HepG2 (cell line): ENCODE results near the gene HSPB9.

Experiments
- CTCF ChIP-seq: sonication (generic); formaldehyde crosslinking; IDR thresholded peaks from 2 replicates; pipeline ENCODE4 v1.5.0; 2020; ENCODE audit warnings: mild to moderate bottlenecking, missing genetic modification reagents, moderate library complexity
- FOXK1 ChIP-seq: sonication (generic); formaldehyde crosslinking; IDR thresholded peaks from 2 replicates; pipeline ENCODE4 v1.4.0; 2020; ENCODE audit warnings: low read depth, missing genetic modification reagents, borderline replicate concordance
- HDAC2 ChIP-seq: sonication (generic); formaldehyde crosslinking; IDR thresholded peaks from 2 replicates; pipeline ENCODE4 v1.4.0; 2020; ENCODE audit warnings: missing genetic modification reagents
- SAP130 ChIP-seq: IDR thresholded peaks from 2 replicates; pipeline ENCODE4 v1.6.1; 2016; ENCODE audit warnings: low read depth

DNA sequence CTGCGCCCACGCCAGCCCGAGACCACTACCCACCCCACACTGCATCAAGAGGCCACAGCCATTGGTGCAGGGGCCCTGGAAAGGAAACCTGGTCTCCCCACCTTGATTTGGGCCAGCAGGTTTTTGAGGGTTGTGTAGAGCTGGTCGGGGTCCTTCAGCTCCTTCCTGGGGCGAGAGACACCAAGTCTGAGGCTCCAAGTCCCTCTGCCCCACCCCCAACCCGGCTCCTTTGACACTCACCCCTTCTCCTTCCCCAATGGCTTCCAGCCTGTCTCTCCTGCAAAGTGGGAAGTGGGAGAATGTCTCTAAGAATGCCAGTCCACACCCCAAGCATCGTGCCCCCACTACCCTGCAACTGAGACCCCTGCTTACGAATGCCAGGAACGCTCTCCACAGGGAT lies 8.5 kb upstream of the HSPB9 start:
- TF ChIP-seq SAP130 (CRISPR knock-in tag) (no peak), HDAC2 (CRISPR knock-in tag) (no peak), CTCF (CRISPR knock-in tag) (no peak), FOXK1 (CRISPR knock-in tag) (no peak)
